GM08714 (cell line): Measurements from ENCODE around the gene NRXN3.

ENCODE experiments used
- H3K4me3 ChIP-seq: fragments of 200-500 bp; sonication (Bioruptor generic); 2 replicates; pipeline ENCODE4 v1.5.1; 2014; ENCODE audit warnings: mild to moderate bottlenecking, low read length, inconsistent platforms
- ZNF274 ChIP-seq: IDR thresholded peaks from 2 replicates; pipeline ENCODE4 v1.6.1; 2012; ENCODE audit warnings: mild to moderate bottlenecking, low read depth, low read length

NRXN3 gene

DNA sequence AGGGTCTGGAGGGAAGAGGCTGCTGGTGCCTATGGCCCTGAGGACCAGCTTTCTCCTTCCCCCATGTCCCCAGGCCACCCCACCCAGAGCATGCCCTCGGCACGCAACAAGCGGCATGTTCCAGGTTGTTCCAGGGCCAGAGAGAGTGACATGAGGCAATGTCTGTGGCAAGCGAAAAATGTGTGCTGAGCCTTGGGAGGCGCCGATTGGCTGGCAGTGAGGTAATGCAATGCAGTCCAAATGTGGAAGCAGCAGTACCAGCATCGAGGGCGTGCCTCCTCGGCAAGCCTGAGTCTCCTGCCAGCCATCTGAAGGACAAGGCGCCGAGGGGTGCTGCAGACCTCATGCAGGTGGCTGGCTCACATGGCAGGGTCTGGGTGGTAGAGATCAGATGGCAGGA, 423.8 kb downstream of the NRXN3 start:
- no peak overlapping the region for H3K4me3 ChIP-seq
- no peak for TF ChIP-seq ZNF274

GRCh38 chr14:78595797-78596196, 425.6 kb downstream of the NRXN3 start:
- H3K4me3 ChIP-seq = no peak overlapping the region
- TF ChIP-seq ZNF274 = no peak

DNA sequence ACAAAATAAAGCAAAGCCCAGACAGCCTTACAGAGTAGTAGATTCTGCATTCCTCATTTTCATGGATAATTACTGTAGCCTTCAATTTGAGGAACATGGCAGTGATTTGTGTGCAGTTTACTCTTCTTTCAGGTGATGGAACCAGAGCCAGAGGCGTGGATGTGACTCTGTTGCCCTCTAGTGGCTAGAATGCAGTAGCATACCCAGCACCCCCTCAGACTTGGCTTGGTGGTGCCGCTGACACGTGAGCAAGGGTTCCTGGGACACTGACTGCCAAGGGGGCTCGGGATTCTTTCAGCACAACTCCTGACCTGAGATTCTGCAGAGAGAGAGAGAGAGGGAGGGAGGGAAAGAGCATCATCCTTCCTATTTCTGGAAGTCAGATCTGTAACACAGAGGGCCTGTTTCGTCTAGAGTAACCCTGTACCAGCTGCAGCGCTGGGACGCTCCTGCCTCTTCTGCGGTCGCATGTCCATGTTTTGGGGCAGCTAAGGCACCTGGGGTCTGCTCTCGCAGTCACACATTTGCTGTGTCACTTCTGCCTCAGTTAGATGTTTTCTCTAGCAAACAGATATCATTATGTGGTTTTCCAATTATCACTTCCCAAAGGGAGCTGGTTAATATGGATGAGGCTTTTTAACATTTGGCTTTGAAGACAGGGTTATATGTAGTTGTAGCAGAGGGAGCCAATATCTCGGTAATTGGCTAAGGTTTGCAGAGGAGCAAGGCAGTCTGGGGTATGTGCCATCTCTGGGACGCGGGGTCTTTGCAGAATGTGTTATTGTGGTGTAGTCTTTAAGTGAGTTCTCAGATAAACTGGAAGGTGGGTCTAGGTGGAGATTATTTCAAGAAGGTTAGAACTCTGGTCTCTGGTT, 428.1 kb downstream of the NRXN3 start:
- H3K4me3 ChIP-seq = no peak overlapping the region

GRCh38 chr14:78605025-78605762, 435.0 kb downstream of the NRXN3 start:
- TF ChIP-seq ZNF274 = no peak
- no peak overlapping the region for H3K4me3 ChIP-seq

More for the DNA sequence above, 428.1 kb downstream of the NRXN3 start:
- no peak for TF ChIP-seq ZNF274

GRCh38 chr14:78605897-78606500, 435.8 kb downstream of the NRXN3 start:
- TF ChIP-seq ZNF274 = no peak
- no peak overlapping the region for H3K4me3 ChIP-seq

- no peak overlapping the region for H3K4me3 ChIP-seq
- TF ChIP-seq ZNF274 = no peak
Observed at GRCh38 chr14:78608998-78609787, 439.0 kb downstream of the NRXN3 start.

DNA sequence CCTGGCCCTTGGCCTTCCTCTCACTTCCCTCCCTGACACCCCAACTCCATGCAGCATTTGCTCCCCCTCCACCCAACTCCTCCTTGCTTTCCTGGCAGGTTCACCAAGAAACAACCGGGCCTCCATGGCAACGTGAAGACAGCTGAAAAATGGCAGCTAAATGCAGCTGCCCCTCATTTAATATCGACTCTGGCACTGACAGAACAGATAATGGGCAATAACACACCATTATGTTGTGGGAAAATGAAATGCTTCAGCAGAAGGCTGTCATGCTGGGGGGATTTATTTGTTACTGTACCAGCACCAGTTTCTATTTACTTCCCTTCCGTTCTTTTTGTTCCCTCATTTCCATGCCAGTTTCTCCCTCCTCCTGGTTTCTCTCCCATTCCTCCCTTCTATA, 440.8 kb downstream of the NRXN3 start:
- no peak for TF ChIP-seq ZNF274
- no peak overlapping the region for H3K4me3 ChIP-seq

DNA sequence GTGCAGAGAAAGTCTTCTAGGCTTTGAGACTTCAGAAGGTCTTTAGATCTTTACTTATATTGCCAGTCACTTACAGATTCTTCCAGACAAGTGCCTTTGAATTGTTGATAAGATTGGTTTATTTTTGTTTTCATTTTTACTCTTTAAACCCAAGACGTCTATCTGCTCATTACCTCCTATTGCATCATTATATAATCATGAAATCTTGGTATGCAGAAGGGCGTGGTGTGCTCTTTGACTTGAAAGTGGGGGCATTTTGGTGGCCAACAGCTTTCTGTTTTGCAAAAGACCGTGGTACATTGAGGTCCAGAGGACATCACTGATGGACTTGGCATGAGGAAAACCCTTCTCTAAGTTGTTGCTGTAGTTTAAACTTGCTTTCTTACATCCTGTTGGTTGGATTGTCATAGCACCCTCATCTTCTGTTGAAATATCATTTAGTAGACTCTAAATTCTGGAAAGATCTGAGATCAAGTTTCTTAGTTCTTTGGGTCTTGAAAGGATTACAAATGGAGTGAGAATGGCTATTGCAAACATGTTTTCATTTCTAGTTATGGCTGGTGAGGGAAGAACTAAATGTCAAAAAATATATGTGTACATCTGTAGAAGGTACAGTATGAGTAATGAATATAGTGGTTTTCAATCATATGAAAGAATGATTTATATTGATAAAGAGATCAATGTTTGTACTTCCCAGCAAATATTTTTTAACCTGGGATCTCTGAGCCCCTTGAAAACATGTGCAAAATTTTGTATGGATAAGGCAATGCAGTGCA, 441.8 kb downstream of the NRXN3 start:
- H3K4me3 ChIP-seq = no peak overlapping the region

GRCh38 chr14:78612666-78613065, 442.5 kb downstream of the NRXN3 start:
- TF ChIP-seq ZNF274 = no peak
- H3K4me3 ChIP-seq = no peak overlapping the region

More for the DNA sequence above, 441.8 kb downstream of the NRXN3 start:
- TF ChIP-seq ZNF274 = no peak

GRCh38 chr14:78614593-78614992, 444.4 kb downstream of the NRXN3 start:
- H3K4me3 ChIP-seq = no peak overlapping the region
- TF ChIP-seq ZNF274 = no peak

DNA sequence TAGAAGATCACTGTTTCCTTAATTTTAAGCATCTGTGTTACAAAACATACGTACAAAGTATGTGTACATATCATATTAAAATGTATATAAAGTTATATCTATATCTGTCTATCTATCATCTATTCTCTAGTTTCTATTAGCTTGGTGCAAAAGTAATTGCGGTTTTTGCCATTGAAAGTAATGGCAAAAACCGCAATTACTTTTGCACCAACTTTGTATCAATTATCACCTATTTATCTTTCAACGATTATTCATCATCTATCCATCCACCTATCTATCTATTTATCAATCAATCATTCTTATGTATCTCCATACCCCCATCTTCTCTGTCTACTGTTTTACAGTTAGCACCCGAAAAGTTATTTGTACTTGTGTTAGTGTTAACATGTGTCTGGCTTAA, 447.6 kb downstream of the NRXN3 start:
- H3K4me3 ChIP-seq = no peak overlapping the region
- no peak for TF ChIP-seq ZNF274

- no peak for TF ChIP-seq ZNF274
- no peak overlapping the region for H3K4me3 ChIP-seq
Observed at GRCh38 chr14:78618368-78618767, 448.2 kb downstream of the NRXN3 start.

GRCh38 chr14:78627114-78627513, 456.9 kb downstream of the NRXN3 start:
- no peak for TF ChIP-seq ZNF274
- no peak overlapping the region for H3K4me3 ChIP-seq
